D341Med (cell line): ENCODE results near the gene UVRAG.
"Not testable (repeated sequence)": the region's sequence is repeated elsewhere in the genome, so short reads cannot be mapped to it uniquely, and the experiment has no call there.

Experiments used
- DNase-seq: peaks from one replicate; pipeline ENCODE4 v3.0.0; 2012; ENCODE audit warnings: low spot score

UVRAG gene

DNA sequence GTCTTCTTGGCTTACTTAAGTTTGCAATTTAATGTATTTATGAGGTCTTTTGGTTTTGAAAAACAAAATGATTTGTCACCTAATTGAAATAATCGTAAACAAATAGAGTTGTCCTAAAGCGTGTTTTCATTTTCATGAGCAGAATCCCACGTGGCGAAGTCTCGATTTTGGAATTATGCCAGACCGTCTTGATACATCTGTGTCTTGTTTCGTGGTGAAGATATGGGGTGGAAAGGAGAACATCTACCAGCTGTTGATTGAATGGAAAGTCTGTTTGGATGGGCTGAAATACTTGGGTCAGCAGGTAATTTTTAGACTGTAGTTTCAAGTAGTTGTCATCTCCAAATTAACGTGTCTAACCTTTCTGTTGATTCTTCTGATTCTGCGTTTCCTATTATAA lies 64.7 kb downstream of the UVRAG start:
- DNase-seq = no peak

GRCh38 chr11:75880343-75880742 lies 65.3 kb downstream of the UVRAG start:
- DNase-seq = not testable (repeated sequence)

GRCh38 chr11:75884321-75884720 lies 69.3 kb downstream of the UVRAG start:
- DNase-seq = no peak

GRCh38 chr11:75888416-75888815 lies 73.4 kb downstream of the UVRAG start:
- no peak for DNase-seq

- DNase-seq = no peak
These were observed 77.1 kb downstream of the UVRAG start for GRCh38 chr11:75891947-75892739.

- no peak for DNase-seq
These were observed 78.2 kb downstream of the UVRAG start for GRCh38 chr11:75893251-75893650.

- no peak for DNase-seq
These were observed 79.1 kb downstream of the UVRAG start for GRCh38 chr11:75894036-75894585.

- peak; percentile 28 for DNase-seq
These were observed 81.9 kb downstream of the UVRAG start for GRCh38 chr11:75896843-75897419.

DNA sequence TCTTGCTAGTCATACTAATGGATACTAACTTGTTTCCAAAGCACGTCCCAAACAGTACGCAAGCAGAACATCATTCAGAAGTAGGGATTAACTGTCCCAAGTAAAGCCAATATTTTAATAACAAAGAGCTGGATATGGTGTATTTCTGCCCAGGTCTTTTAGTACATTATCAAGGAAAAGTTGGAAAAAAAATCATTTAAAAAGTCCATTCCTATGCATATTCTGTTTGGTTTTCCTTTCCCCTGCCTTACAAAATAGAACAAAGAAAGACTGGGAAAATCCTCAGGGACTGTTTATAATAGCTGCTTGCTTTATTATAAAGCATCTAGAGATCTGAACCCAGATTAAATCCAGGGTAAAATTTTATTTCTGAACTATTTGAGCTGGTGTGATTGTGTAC lies 83.9 kb downstream of the UVRAG start:
- no peak for DNase-seq

GRCh38 chr11:75899806-75900205 lies 84.8 kb downstream of the UVRAG start:
- DNase-seq = no peak

DNA sequence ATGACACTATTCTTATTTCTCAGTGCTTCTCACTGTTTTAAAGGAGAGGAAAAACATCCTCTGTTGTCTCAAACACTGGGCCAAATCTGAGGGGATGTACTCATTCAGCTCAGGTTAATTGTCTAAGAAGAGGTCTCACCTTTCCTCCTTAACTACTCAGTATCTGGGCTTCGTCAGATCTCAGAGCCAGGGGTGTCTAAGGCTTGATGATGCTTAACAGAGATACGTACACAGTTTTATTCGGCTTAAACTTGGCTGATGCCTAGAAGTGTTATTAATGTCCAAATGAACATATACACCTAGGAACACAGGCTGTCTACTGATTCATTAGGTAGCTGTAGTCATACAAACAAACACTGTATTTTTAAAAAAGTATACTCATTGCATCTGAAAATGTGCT lies 85.8 kb downstream of the UVRAG start:
- no peak for DNase-seq

- DNase-seq = no peak
These were observed 87.6 kb downstream of the UVRAG start for GRCh38 chr11:75902631-75903030.

DNA sequence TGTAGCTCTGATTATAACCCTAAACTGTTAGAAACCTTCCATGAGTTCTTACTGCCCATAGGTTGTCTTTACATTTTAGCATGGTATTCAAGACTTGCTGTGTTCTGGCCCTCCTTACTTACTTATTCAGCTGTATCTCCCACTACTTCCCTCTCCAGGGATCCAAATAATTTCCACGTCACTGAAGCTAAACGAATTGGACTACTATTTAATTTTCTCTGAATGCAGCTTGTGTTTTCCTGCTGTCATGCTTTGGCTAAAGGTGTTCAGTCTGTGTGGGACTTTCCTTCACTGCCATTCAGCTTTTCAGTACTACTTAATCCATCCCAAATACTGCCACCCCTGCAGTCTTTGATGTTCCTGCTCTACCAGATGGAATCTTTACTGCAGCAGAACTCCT lies 88.3 kb downstream of the UVRAG start:
- DNase-seq = no peak

GRCh38 chr11:75905434-75905833 lies 90.4 kb downstream of the UVRAG start:
- no peak for DNase-seq

DNA sequence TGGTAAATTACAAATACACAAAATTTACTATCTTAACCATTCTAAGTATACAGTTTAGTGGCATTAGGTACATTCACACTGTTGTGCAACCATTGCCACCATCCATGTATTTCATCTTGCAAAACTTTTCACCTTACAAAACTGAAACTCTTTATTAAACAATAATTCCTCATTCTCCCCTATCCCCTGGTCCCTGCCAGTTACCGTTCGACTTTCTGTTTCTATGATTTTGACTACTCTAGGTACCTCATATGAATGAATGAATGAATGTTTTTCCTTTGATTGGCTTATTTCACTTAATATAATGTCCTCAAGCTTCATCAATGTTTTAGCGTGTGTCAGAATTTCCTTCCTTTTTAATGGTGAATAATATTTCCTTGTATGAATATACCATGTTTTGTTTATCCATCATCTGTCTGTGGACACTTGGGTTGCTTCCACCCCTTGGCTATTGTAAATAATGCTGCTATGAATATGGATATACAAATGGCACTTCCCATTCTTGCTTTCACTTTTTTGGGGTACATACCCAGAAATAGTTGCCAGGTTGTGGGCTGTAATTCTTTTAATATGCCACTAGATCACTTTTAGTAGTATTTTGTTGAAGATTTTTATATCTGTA lies 93.0 kb downstream of the UVRAG start:
- DNase-seq = no peak

DNA sequence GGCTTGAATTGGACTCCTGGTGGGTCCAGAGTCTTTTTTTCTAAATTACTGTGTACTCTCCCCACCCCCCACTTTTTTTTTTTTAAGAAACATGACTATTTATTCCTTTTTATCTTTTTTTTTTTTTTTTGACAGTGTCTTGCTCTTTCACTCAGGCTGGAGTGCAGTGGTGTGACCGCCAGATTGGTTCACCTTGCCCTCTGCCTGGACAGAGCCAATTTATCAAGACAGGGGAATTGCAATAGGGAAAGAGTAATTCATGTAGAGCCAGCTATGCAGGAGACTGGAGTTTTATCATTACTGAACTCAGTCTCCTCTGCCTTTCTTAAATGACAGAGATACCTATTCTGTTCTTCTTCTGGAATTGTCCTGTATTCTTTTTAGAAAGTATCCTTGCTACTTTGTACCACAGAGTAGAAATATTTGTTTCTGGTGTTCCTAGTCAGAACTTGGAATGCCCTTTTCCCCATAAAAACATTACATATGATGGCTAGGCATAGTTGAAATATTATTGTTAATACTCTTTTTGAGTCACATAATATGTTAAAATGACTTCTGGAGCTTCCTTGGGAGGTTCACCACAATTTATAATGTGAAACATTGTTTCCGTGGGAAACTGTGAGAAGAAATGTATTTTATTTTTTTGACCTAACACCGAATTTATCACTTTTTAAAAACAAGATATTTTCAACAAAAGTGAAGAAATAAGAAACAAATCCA lies 95.6 kb downstream of the UVRAG start:
- DNase-seq = no peak

DNA sequence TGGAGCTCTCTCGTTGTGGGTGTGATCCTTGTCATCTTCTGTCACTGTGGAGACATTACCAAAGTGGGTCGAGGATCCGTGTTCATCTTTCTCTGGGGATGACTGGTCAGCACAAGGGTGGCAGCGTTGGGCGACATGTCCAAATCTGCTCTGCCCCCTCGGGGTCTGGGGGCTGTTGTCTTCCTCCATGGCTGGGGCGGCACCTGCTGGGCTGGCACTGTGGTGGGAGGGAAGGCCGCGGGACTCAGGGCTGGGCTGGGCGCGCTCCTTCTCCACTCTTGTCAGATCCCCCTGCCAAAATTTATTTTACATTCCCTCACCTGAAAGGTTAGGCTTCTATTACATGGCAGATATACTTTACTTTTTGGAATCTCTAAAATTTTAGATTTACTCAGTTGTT lies 96.4 kb downstream of the UVRAG start:
- no peak for DNase-seq

- no peak for DNase-seq
These were observed 99.0 kb downstream of the UVRAG start for GRCh38 chr11:75913984-75914383.

GRCh38 chr11:75916882-75917281 lies 101.9 kb downstream of the UVRAG start:
- DNase-seq = no peak

DNA sequence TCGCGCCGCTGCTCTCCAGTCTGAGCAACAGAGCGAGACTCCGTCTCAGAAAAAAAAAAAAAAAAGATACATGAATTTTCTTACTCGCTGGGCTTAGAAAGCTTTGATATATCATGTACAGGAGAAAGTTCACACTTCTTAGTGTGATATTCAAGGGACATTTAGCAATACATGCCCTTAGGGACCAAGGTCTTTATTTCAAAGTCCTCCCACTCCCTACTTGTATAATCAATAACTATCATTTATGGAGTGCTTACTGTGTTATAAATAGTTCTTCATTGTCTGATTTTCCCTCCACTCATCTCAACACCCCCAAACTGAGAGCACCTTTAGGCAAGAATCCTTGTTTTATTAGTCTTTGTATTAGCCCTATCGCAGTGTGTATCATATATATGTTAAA lies 103.3 kb downstream of the UVRAG start:
- DNase-seq = no peak

DNA sequence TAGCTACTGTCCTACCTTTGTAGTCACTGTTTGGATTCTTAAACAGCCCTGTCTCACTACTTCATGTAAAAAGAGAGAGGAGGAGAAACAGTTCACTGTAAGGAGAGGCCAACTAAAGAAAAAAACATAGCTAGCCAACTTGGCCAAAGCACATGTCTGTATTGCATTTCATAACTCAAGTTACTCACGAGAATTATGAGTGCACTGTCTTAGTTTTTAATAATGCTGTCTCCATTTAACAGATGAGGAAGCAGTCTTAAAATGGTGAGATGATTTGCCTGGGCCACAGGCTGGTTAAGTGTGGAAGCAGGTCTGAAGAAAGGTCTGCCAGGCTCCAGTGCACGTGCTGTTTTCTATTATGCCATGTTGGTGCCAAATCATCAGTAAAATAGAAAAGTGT lies 104.5 kb downstream of the UVRAG start:
- no peak for DNase-seq

DNA sequence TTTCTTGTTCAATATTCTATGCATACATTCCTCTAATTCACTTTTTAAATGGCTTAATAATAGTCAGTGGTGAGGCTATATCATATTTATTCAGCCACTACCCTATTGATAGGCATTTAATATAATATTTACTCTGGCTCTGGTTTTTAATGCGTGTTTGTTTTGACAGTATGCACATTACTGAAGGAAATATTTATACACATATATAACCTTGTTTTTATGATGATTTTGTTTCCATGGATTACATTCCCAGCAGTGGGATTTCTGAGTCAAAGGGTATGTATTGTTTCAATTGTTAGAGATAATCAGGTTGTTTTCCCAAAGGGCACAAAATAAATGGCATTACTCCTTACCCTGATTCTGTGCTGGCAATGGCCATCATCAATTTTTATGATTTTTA lies 105.8 kb downstream of the UVRAG start:
- no peak for DNase-seq

- DNase-seq = no peak
These were observed 106.8 kb downstream of the UVRAG start for GRCh38 chr11:75921808-75922207.
